ENCODE measurements around the gene LCN6.
"Not testable (repeated sequence)": the region's sequence is repeated elsewhere in the genome, so short reads cannot be mapped to it uniquely, and the experiment has no call there.

DNA sequence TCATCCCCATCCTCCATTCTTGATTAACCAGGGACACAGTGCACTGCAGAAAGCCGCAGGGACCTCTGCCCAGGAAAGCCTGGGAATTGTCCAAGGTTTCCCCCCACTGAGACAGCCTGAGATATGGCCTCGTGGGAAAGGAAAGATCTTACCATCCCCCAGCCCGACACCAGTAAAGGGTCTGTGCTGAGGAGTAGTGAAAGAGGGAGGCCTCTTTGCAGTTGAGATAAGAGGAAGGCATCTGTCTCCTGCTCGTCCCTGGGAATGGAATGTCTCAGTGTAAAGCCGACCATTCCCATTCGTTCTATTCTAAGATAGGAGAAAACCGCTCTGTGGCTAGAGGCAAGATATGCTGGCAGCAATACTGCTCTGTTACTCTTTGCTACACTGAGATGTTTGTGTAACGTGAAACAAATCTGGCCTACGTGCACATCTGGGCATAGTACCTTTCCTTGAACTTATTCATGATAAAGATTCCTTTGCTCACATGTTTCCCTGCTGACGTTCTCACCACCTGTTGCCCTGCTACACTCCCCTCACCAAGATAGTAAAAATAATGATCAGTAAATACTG is 48.5 kb upstream of the LCN6 start:
- not testable (repeated sequence) for TF ChIP-seq POLR2A (IDR thresholded peaks at IDR 0.05)
- TF ChIP-seq, protein P1, sequence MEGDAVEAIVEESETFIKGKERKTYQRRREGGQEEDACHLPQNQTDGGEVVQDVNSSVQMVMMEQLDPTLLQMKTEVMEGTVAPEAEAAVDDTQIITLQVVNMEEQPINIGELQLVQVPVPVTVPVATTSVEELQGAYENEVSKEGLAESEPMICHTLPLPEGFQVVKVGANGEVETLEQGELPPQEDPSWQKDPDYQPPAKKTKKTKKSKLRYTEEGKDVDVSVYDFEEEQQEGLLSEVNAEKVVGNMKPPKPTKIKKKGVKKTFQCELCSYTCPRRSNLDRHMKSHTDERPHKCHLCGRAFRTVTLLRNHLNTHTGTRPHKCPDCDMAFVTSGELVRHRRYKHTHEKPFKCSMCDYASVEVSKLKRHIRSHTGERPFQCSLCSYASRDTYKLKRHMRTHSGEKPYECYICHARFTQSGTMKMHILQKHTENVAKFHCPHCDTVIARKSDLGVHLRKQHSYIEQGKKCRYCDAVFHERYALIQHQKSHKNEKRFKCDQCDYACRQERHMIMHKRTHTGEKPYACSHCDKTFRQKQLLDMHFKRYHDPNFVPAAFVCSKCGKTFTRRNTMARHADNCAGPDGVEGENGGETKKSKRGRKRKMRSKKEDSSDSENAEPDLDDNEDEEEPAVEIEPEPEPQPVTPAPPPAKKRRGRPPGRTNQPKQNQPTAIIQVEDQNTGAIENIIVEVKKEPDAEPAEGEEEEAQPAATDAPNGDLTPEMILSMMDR (IDR thresholded peaks at IDR 0.05), result not testable (repeated sequence)
